Neuronal stem cell (in vitro differentiated cells): ENCODE data around the gene PDE9A.
A peak's percentile ranks its signal among the peaks of the same experiment; 100 is the strongest.

Experiments used
- DNase-seq: peaks from one replicate; pipeline ENCODE4 v3.0.0-alpha.2; 2013; ENCODE audit warnings: low spot score
- H2AFZ ChIP-seq: one replicate; pipeline ENCODE4 v1.6.1; 2013; ENCODE audit warnings: mild to moderate bottlenecking, low read length, inconsistent platforms
- H2AK5ac ChIP-seq: 2 replicates; pipeline ENCODE4 v1.6.1; 2013; ENCODE audit warnings: low read depth, mild to moderate bottlenecking, inconsistent platforms, low read length, moderate library complexity, mixed read lengths
- H2BK120ac ChIP-seq: 2 replicates; pipeline ENCODE4 v1.6.1; 2013; ENCODE audit warnings: low read depth, mild to moderate bottlenecking, inconsistent platforms, low read length, moderate library complexity, mixed read lengths
- H2BK12ac ChIP-seq: one replicate; pipeline ENCODE4 v1.6.1; 2013; ENCODE audit warnings: low read length, inconsistent platforms
- H2BK15ac ChIP-seq: 2 replicates; pipeline ENCODE4 v1.6.1; 2013; ENCODE audit warnings: mild to moderate bottlenecking, low read length, inconsistent platforms, mixed read lengths
- H2BK5ac ChIP-seq: one replicate; pipeline ENCODE4 v1.6.1; 2013; ENCODE audit warnings: inconsistent platforms, mild to moderate bottlenecking, low read length, moderate library complexity
- H3K14ac ChIP-seq: one replicate; pipeline ENCODE4 v1.6.1; 2013; ENCODE audit warnings: low read length, inconsistent platforms
- H3K18ac ChIP-seq: 2 replicates; pipeline ENCODE4 v1.6.1; 2013; ENCODE audit warnings: low read length, inconsistent platforms
- H3K23ac ChIP-seq: 2 replicates; pipeline ENCODE4 v1.6.1; 2013; ENCODE audit warnings: low read depth, mild to moderate bottlenecking, mixed read lengths, low read length, inconsistent platforms; ENCODE audit not compliant: poor library complexity
- H3K27ac ChIP-seq: replicated peaks from 3 replicates; pipeline ENCODE4 v1.5.1; 2013; ENCODE audit warnings: low read length, inconsistent platforms
- H3K27me3 ChIP-seq, 3 experiments: 2 replicates each; pipeline ENCODE4 v1.6.1; 2013; ENCODE audit warnings: low read length in 3 of 3, mild to moderate bottlenecking in 2 of 3, inconsistent platforms in 1 of 3, low read depth in 1 of 3, mixed read lengths in 1 of 3, moderate library complexity in 1 of 3; ENCODE audit not compliant: control insufficient read depth in 3 of 3, insufficient read depth in 3 of 3
- H3K36me3 ChIP-seq, 2 donors: replicated peaks in 1 of 2; 2 replicates each; pipeline ENCODE4 v1.6.1; 2013; ENCODE audit warnings: low read length in 2 of 2; ENCODE audit not compliant: control insufficient read depth in 2 of 2, insufficient read depth in 2 of 2
- H3K4ac ChIP-seq: 2 replicates; pipeline ENCODE4 v1.6.1; 2013; ENCODE audit warnings: inconsistent platforms, mild to moderate bottlenecking, low read length, moderate library complexity
- H3K4me1 ChIP-seq, 2 donors: 1 replicate in 1 of 2; 2 replicates in 1 of 2; pipeline ENCODE4 v1.6.1; 2013; ENCODE audit warnings: low read length in 2 of 2, low read depth in 1 of 2; ENCODE audit not compliant: control insufficient read depth in 2 of 2, insufficient read depth in 1 of 2
- H3K4me2 ChIP-seq: one replicate; pipeline ENCODE4 v1.6.1; 2013; ENCODE audit warnings: mild to moderate bottlenecking, low read length, inconsistent platforms; ENCODE audit not compliant: insufficient read depth, poor library complexity, severe bottlenecking
- H3K4me3 ChIP-seq, 2 donors: 2 replicates each; pipeline ENCODE4 v1.5.1; 2013; ENCODE audit warnings: low read length in 2 of 2, mild to moderate bottlenecking in 2 of 2, inconsistent platforms in 1 of 2, moderate library complexity in 1 of 2
- H3K79me1 ChIP-seq: one replicate; pipeline ENCODE4 v1.6.1; 2013; ENCODE audit warnings: low read depth, mild to moderate bottlenecking, inconsistent platforms, low read length, moderate library complexity
- H3K9ac ChIP-seq: one replicate; pipeline ENCODE4 v1.6.1; 2013; ENCODE audit warnings: mild to moderate bottlenecking, low read depth, low read length, inconsistent platforms; ENCODE audit not compliant: poor library complexity
- H3K9me3 ChIP-seq, 2 donors: replicated peaks in 1 of 2; 2 replicates each; pipeline versions ENCODE3 to v1.6.1; 2013; ENCODE audit warnings: low read length in 2 of 2, mild to moderate bottlenecking in 2 of 2, inconsistent platforms in 1 of 2, low read depth in 1 of 2, mixed read lengths in 1 of 2, moderate library complexity in 1 of 2; ENCODE audit not compliant: control insufficient read depth in 2 of 2, insufficient read depth in 1 of 2
- H4K8ac ChIP-seq: one replicate; pipeline ENCODE4 v1.6.1; 2013; ENCODE audit warnings: low read depth, mild to moderate bottlenecking, inconsistent platforms, low read length, moderate library complexity
- H4K91ac ChIP-seq: one replicate; pipeline ENCODE4 v1.6.1; 2013; ENCODE audit warnings: low read length, low read depth, mild to moderate bottlenecking, inconsistent platforms; ENCODE audit not compliant: poor library complexity
- WGBS, 2 donors: extraction: QIAGEN DNeasy Blood & Tissue Kit; methylation state at CpG; one replicate each; pipeline ENCODE4 v1.1.7; 2013; ENCODE audit warnings: missing lambda C conversion rate in 2 of 2, mixed read lengths in 1 of 2; ENCODE audit not compliant: insufficient read length in 2 of 2, insufficient replicate concordance in 1 of 2; ENCODE audit errors: extremely low coverage in 2 of 2; 5-methylcytosine and 5-hydroxymethylcytosine counted together

The PDE9A gene

DNA sequence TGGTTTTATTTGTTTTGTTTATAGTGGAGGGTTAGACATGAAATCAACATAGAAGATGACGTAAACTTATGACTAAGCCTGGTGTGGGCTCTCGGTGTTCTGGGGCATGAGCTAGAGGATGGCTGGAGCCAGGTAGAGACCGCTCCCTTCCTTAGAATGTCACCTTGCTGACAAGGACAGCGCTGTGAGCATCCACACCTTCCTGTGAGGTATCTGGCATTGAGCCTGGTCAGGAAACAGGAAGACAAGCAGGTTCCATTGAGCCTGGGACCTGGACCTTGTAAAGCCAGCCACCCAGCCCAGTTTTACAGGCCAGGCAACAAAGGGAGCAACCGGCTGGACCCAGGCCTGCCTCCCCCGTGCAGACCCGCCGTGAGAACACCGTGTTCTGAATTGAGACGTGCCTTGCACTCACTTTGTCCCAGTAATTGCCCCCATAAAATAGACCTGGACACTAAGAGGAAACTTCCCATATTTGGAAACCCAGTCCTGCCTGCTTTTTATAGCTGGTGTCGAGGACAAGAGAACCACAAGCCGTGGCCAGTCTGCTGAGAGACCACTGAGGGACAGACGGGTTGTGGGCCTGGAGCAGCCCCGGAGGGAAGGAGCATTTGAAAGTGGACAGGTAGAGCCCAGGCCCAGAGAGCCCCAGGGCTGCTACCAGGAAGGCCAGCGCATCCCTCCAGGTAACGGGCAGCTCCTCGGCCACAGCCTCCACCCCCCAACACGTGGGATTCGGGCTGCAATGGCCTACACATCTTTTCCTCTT lies 78.0 kb downstream of the PDE9A start:
- no peak overlapping the region for H2AK5ac ChIP-seq
- H3K27me3 ChIP-seq, result no peaks in the 10 kb centered on the region
- H2BK5ac ChIP-seq, result no peak overlapping the region
- no peak overlapping the region for H3K18ac ChIP-seq
- no peak overlapping the region for H2BK120ac ChIP-seq
- no peak overlapping the region for H3K4me3 ChIP-seq
- no peak overlapping the region for H4K8ac ChIP-seq
- peaks cover 0 to 17% of the 10 kb centered on the region in 2 donors for H3K9me3 ChIP-seq
- no peak overlapping the region for H3K4ac ChIP-seq
- H3K79me1 ChIP-seq, result no peaks in the 10 kb centered on the region
- no peak overlapping the region for H4K91ac ChIP-seq
- no CpG with 5 or more reads among the region's 19 CpGs for WGBS, 2 donors
- no peak overlapping the region for H3K9ac ChIP-seq
- H3K27ac ChIP-seq, result no peak overlapping the region
- H3K14ac ChIP-seq, result no peak overlapping the region
- H2BK15ac ChIP-seq, result no peak overlapping the region
- no peak overlapping the region for H2BK12ac ChIP-seq
- DNase-seq, result no peak
- H3K36me3 ChIP-seq, result peaks cover 11 to 28% of the 10 kb centered on the region in 2 donors
- no peak overlapping the region for H3K4me2 ChIP-seq
- no peak overlapping the region for H3K23ac ChIP-seq
- peaks cover 3 to 10% of the 10 kb centered on the region in 2 donors for H3K4me1 ChIP-seq
- no peak overlapping the region for H2AFZ ChIP-seq

DNA sequence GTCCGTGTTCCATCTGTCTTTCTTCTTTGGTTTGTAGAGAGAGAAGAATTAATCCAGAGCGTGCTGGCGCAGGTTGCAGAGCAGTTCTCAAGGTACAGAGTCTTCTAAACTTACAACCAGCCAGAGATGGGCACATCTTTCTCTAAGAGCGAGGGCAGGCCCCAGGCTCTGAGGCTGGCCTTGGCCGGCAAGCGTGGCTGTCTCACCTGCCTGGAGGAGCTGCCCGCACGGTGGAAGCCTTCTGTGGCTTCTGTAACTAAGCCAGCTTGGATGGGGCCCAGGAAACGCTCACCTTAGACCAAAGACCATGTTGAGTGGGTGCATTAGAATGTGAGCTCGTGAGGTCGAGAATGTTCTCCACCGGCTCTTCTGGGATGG lies 78.6 kb downstream of the PDE9A start:
- no peak for DNase-seq
- Histone ChIP-seq H2AFZ (no peak overlapping the region), H2BK15ac (no peak overlapping the region), H3K36me3 (peaks cover 16 to 34% of the 10 kb centered on the region in 2 donors), H3K9ac (no peak overlapping the region), H2BK5ac (no peak overlapping the region), H3K4me1 (peaks cover 3 to 10% of the 10 kb centered on the region in 2 donors), H3K4ac (no peak overlapping the region), H3K27me3 (no peaks in the 10 kb centered on the region), H2BK12ac (no peak overlapping the region), H3K4me2 (no peak overlapping the region), H2BK120ac (no peak overlapping the region), H3K9me3 (peaks cover 0 to 17% of the 10 kb centered on the region in 2 donors), H3K23ac (no peak overlapping the region), H4K8ac (no peak overlapping the region), H4K91ac (no peak overlapping the region), H3K4me3 (no peak overlapping the region), H2AK5ac (no peak overlapping the region), H3K14ac (no peak overlapping the region), H3K79me1 (no peaks in the 10 kb centered on the region), H3K18ac (no peak overlapping the region), H3K27ac (no peak overlapping the region)
- WGBS, 2 donors, result no CpG with 5 or more reads among the region's 12 CpGs

DNA sequence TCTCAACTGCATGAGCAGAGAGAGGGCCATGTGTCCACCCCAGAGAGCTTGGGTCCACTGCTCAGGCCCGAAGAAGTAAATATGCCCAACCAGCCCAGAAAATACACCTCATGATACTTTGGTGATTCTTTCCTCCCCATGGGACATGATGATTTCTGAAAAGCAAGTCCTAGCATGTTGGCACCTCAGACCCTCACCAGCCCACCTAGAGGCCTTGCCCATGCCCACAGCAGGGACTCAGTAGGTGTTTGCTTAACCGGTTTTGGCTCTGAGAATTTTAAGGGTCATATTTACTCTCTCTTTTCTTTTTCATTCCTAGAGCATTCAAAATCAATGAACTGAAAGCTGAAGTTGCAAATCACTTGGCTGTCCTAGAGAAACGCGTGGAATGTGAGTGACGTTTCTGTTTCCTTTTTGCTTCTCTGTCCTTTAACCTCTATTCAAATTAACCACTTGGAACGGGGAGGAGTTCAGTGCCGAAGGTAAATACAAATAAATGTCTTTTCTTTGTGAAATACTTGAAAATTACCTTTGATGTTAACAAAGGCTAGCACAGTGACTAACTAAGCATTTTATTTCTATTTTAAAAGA lies 79.7 kb downstream of the PDE9A start:
- Histone ChIP-seq H3K27ac (no peak overlapping the region), H2AFZ (peak overlapping the region; percentile 19), H3K4me1 (peaks cover 4 to 14% of the 10 kb centered on the region in 2 donors), H2BK15ac (no peak overlapping the region), H3K4me2 (no peak overlapping the region), H4K8ac (no peak overlapping the region), H2BK5ac (no peak overlapping the region), H2BK120ac (no peak overlapping the region), H3K4ac (no peak overlapping the region), H2BK12ac (no peak overlapping the region), H3K36me3 (peaks cover 19 to 37% of the 10 kb centered on the region in 2 donors), H3K79me1 (no peaks in the 10 kb centered on the region), H3K27me3 (no peaks in the 10 kb centered on the region), H3K14ac (no peak overlapping the region), H3K9me3 (peaks cover 0 to 17% of the 10 kb centered on the region in 2 donors), H3K4me3 (no peak overlapping the region), H3K9ac (no peak overlapping the region), H3K18ac (no peak overlapping the region), H3K23ac (no peak overlapping the region), H4K91ac (no peak overlapping the region), H2AK5ac (no peak overlapping the region)
- WGBS, 2 donors, result no CpG with 5 or more reads among the region's 7 CpGs
- DNase-seq, result no peak

GRCh38 chr21:42733874-42734273 lies 80.5 kb downstream of the PDE9A start:
- no peak for DNase-seq
- Histone ChIP-seq H3K36me3 (peaks cover 19 to 37% of the 10 kb centered on the region in 2 donors), H3K27me3 (no peaks in the 10 kb centered on the region), H3K14ac (no peak overlapping the region), H3K23ac (no peak overlapping the region), H3K79me1 (no peaks in the 10 kb centered on the region), H2BK5ac (no peak overlapping the region), H3K4me2 (no peak overlapping the region), H3K4me1 (peaks cover 4 to 17% of the 10 kb centered on the region in 2 donors), H3K9ac (no peak overlapping the region), H3K9me3 (peaks cover 0 to 17% of the 10 kb centered on the region in 2 donors), H2BK120ac (no peak overlapping the region), H2BK12ac (no peak overlapping the region), H3K4ac (no peak overlapping the region), H2AFZ (no peak overlapping the region), H2BK15ac (no peak overlapping the region), H3K27ac (no peak overlapping the region), H2AK5ac (no peak overlapping the region), H3K18ac (no peak overlapping the region), H4K91ac (no peak overlapping the region), H3K4me3 (no peak overlapping the region), H4K8ac (no peak overlapping the region)
- WGBS, 2 donors, result no CpG with 5 or more reads among the region's 7 CpGs
